ENCODE data around the gene TRAM2. TPM values are rescaled to one million over a fixed set of nuclear protein-coding genes. Genes with fewer than 3 reads are reported as not detected.

Gene TRAM2
- total RNA-seq, 1 donor from 2014 or later, result 11.0 TPM

DNA sequence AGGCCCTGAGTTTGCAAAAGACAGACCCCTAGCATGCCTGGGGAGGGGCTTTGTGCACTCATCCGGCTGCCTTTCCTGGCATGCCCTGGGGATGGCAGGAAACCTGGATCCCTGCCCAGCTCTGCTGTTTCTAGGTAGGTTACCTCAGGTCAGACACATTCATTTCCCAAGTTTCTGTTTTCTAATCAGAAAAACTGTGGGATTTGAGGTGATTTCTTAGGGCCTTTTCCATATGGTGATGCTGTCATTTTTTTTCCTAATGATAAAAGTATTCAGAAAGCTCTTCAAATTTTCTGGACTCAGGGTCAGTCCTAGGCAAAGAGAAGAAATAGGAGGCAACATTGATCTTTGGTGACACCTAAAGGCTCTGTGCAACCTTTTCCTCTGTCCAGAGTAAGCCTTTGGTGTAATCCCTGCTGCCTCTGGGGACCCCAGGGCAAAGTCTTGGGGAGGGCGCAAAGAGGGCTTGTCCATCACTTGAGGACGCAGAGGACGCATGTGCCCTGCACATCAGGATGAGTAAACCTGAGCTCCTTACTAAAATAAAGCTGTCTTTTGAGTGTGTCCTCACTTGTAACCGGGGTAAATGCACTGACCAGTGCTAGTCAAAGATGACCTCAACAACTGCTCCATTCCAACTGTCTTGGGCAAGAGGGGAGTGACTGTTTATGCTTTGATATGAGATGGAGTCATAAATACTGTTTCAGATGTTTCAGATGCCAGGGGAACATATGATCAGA is 13.5 kb upstream of the TRAM2 start:
- H3K36me3 ChIP-seq, result no peaks in the 10 kb centered on the region
- intact Hi-C loops (cut with DNase I), result no loop called here
- no peak overlapping the region for H3K4me3 ChIP-seq
- no peaks in the 10 kb centered on the region for H3K9me3 ChIP-seq
- TF ChIP-seq, protein P1, sequence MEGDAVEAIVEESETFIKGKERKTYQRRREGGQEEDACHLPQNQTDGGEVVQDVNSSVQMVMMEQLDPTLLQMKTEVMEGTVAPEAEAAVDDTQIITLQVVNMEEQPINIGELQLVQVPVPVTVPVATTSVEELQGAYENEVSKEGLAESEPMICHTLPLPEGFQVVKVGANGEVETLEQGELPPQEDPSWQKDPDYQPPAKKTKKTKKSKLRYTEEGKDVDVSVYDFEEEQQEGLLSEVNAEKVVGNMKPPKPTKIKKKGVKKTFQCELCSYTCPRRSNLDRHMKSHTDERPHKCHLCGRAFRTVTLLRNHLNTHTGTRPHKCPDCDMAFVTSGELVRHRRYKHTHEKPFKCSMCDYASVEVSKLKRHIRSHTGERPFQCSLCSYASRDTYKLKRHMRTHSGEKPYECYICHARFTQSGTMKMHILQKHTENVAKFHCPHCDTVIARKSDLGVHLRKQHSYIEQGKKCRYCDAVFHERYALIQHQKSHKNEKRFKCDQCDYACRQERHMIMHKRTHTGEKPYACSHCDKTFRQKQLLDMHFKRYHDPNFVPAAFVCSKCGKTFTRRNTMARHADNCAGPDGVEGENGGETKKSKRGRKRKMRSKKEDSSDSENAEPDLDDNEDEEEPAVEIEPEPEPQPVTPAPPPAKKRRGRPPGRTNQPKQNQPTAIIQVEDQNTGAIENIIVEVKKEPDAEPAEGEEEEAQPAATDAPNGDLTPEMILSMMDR (IDR thresholded peaks at IDR 0.05), result no peak
- no peak for TF ChIP-seq POLR2A (IDR thresholded peaks at IDR 0.05)
- no peak for TF ChIP-seq POLR2AphosphoS5 (IDR thresholded peaks at IDR 0.05; ENCODE audit: insufficient read depth in 1 of 2, low read depth in 1 of 2)
- DNase-seq (ENCODE audit: extremely low spot score in 2 of 2), result peak in 1 of 2 donors; percentile 75
- peaks cover 13% of the 10 kb centered on the region for H3K4me1 ChIP-seq
- H3K27ac ChIP-seq, result no peak overlapping the region
- H3K27me3 ChIP-seq, result no peaks in the 10 kb centered on the region

- no peaks in the 10 kb centered on the region for H3K4me1 ChIP-seq
Measured at GRCh38 chr6:52588710-52589091, 11.8 kb upstream of the TRAM2 start.

GRCh38 chr6:52588087-52588709 is 11.3 kb upstream of the TRAM2 start:
- Histone ChIP-seq H3K27ac (no peak overlapping the region), H3K27me3 (no peaks in the 10 kb centered on the region), H3K36me3 (no peaks in the 10 kb centered on the region), H3K4me3 (no peak overlapping the region), H3K9me3 (no peaks in the 10 kb centered on the region), H3K4me1 (no peaks in the 10 kb centered on the region)
- TF ChIP-seq, protein P1 (IDR thresholded peaks at IDR 0.05), result no peak
- TF ChIP-seq POLR2A (IDR thresholded peaks at IDR 0.05), result no peak
- no peak for TF ChIP-seq POLR2AphosphoS5 (IDR thresholded peaks at IDR 0.05; ENCODE audit: insufficient read depth in 1 of 2, low read depth in 1 of 2)
- no peak for DNase-seq (ENCODE audit: extremely low spot score in 2 of 2)
- intact Hi-C loops (cut with DNase I), result no loop called here

More at GRCh38 chr6:52588710-52589091, 11.8 kb upstream of the TRAM2 start:
- Histone ChIP-seq H3K9me3 (no peaks in the 10 kb centered on the region), H3K4me3 (no peak overlapping the region), H3K36me3 (no peaks in the 10 kb centered on the region), H3K27ac (no peak overlapping the region), H3K27me3 (no peaks in the 10 kb centered on the region)
- intact Hi-C loops (cut with DNase I), result no loop called here
- no peak for DNase-seq (ENCODE audit: extremely low spot score in 2 of 2)
- TF ChIP-seq POLR2A (IDR thresholded peaks at IDR 0.05), result no peak
- TF ChIP-seq POLR2AphosphoS5 (IDR thresholded peaks at IDR 0.05; ENCODE audit: insufficient read depth in 1 of 2, low read depth in 1 of 2), result no peak

DNA sequence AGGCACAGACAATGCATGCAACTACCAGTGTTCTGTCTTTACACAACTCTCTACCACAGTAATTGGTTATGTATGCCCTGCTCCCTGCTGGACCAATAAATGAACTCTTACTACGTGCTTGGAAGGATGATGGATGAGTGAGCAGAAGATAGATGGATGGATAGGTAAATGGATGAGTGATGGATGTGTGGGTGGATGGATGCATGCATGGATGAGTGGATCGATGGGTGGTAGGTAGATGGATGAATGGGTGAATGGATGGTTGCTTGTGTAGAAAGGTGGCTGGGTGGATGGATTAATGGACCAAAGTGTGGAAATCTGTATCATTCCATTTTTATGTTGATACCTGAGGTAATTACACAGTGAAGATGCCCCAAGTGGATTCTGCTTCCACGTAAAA is 10.1 kb upstream of the TRAM2 start:
- TF ChIP-seq, protein P1 (IDR thresholded peaks at IDR 0.05), result no peak
- no peak for TF ChIP-seq POLR2AphosphoS5 (IDR thresholded peaks at IDR 0.05; ENCODE audit: insufficient read depth in 1 of 2, low read depth in 1 of 2)
- TF ChIP-seq POLR2A (IDR thresholded peaks at IDR 0.05), result no peak
- no peaks in the 10 kb centered on the region for H3K9me3 ChIP-seq

DNA sequence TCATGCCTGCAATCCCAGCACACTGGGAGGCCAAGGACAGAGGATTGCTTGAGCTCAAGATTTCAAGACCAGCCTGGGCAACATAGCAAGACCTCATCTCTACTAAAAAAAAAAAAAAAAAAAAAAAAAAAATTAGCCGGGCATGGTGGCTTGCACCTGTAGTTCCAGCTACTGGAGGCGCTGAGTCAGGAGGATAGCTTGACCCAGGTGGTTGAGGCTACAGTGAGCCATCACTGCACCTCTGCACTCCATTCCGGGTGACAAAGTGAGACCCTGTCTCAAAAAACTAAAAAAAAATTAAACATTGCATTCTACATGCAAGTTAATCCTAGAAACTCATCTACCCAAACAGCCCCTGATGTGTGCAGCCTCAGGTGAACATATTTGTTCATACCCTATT is 7.3 kb upstream of the TRAM2 start:
- Histone ChIP-seq H3K4me1 (no peaks in the 10 kb centered on the region), H3K4me3 (no peak overlapping the region), H3K27me3 (no peaks in the 10 kb centered on the region), H3K36me3 (no peaks in the 10 kb centered on the region), H3K27ac (no peak overlapping the region), H3K9me3 (no peaks in the 10 kb centered on the region)
- no peak for TF ChIP-seq POLR2AphosphoS5 (IDR thresholded peaks at IDR 0.05; ENCODE audit: insufficient read depth in 1 of 2, low read depth in 1 of 2)
- no peak for TF ChIP-seq POLR2A (IDR thresholded peaks at IDR 0.05)
- TF ChIP-seq, protein P1 (IDR thresholded peaks at IDR 0.05), result no peak
- intact Hi-C loops (cut with DNase I), result no loop called here
- DNase-seq (ENCODE audit: extremely low spot score in 2 of 2), result no peak

More for the DNA sequence above, 10.1 kb upstream of the TRAM2 start:
- H3K4me3 ChIP-seq, result no peak overlapping the region
- no peaks in the 10 kb centered on the region for H3K27me3 ChIP-seq
- DNase-seq (ENCODE audit: extremely low spot score in 2 of 2), result no peak
- H3K4me1 ChIP-seq, result no peaks in the 10 kb centered on the region
- no peaks in the 10 kb centered on the region for H3K36me3 ChIP-seq
- H3K27ac ChIP-seq, result no peak overlapping the region
- intact Hi-C loops (cut with DNase I), result no loop called here

Data from vagina (tissue), 2 donors.